BE2C (cell line): ENCODE results near the gene MESP1. TPM values are rescaled to one million over a fixed set of nuclear protein-coding genes. Genes with fewer than 3 reads are reported as not detected.

Source experiments
- DNase-seq: peaks from one replicate; pipeline ENCODE4 v3.0.0-alpha.2; 2020
- H3K27me3 ChIP-seq: fragments of 250-450 bp; sonication (Bioruptor Pico); 2 replicates; pipeline ENCODE4 v1.5.1; 2020; ENCODE audit warnings: mild to moderate bottlenecking
- H3K36me3 ChIP-seq: fragments of 250-450 bp; sonication (Bioruptor Pico); 2 replicates; pipeline ENCODE4 v1.5.1; 2020; ENCODE audit warnings: mild to moderate bottlenecking
- H3K4me1 ChIP-seq: fragments of 250-450 bp; sonication (Bioruptor Pico); 2 replicates; pipeline ENCODE4 v1.5.1; 2020
- H3K4me3 ChIP-seq: 2 replicates; pipeline ENCODE4 v1.5.1; 2011; ENCODE audit warnings: low read depth, low read length
- H3K9me3 ChIP-seq: fragments of 250-450 bp; sonication (Bioruptor Pico); 2 replicates; pipeline ENCODE4 v1.5.1; 2020
- polyA plus RNA-seq: library from polyadenylated mRNA; unstranded; fragments of >200 nt; gene quantifications from one replicate; pipeline ENCODE4 v1.2.1, GENCODE V29; 2012; ENCODE audit warnings: low read depth, missing spikeins; ENCODE audit not compliant: insufficient read length, insufficient read depth
- TF ChIP-seq, protein P1 (sequence below): IDR thresholded peaks from 2 replicates; pipeline ENCODE4 v1.5.1; 2012; ENCODE audit warnings: mild to moderate bottlenecking, low read depth, low read length

Gene MESP1, protein sequence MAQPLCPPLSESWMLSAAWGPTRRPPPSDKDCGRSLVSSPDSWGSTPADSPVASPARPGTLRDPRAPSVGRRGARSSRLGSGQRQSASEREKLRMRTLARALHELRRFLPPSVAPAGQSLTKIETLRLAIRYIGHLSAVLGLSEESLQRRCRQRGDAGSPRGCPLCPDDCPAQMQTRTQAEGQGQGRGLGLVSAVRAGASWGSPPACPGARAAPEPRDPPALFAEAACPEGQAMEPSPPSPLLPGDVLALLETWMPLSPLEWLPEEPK
- polyA plus RNA-seq: 8.4 TPM

GRCh38 chr15:89750560-89751542, at the start of gene MESP1:
MESP1 (minus strand) TSS chr15:89751249; CDS start chr15:89751231, 18 bp downstream.
- Histone ChIP-seq H3K27me3 (no peaks in the 10 kb centered on the region), H3K36me3 (no peaks in the 10 kb centered on the region), H3K9me3 (no peaks in the 10 kb centered on the region), H3K4me1 (no peaks in the 10 kb centered on the region), H3K4me3 (peak within 1 kb of the TSS; percentile 60)
- peak; percentile 97 for DNase-seq
- TF ChIP-seq, protein P1, sequence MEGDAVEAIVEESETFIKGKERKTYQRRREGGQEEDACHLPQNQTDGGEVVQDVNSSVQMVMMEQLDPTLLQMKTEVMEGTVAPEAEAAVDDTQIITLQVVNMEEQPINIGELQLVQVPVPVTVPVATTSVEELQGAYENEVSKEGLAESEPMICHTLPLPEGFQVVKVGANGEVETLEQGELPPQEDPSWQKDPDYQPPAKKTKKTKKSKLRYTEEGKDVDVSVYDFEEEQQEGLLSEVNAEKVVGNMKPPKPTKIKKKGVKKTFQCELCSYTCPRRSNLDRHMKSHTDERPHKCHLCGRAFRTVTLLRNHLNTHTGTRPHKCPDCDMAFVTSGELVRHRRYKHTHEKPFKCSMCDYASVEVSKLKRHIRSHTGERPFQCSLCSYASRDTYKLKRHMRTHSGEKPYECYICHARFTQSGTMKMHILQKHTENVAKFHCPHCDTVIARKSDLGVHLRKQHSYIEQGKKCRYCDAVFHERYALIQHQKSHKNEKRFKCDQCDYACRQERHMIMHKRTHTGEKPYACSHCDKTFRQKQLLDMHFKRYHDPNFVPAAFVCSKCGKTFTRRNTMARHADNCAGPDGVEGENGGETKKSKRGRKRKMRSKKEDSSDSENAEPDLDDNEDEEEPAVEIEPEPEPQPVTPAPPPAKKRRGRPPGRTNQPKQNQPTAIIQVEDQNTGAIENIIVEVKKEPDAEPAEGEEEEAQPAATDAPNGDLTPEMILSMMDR: peak; percentile 55

GRCh38 chr15:89799918-89800498, 49.0 kb upstream of the MESP1 start:
- no peaks in the 10 kb centered on the region for H3K9me3 ChIP-seq
- no peak overlapping the region for H3K4me3 ChIP-seq
- no peaks in the 10 kb centered on the region for H3K4me1 ChIP-seq
- no peaks in the 10 kb centered on the region for H3K27me3 ChIP-seq
- TF ChIP-seq, protein P1: no peak
- no peak for DNase-seq
- H3K36me3 ChIP-seq: no peaks in the 10 kb centered on the region

- no peaks in the 10 kb centered on the region for H3K36me3 ChIP-seq
- H3K9me3 ChIP-seq: no peaks in the 10 kb centered on the region
- no peak overlapping the region for H3K4me3 ChIP-seq
- no peaks in the 10 kb centered on the region for H3K27me3 ChIP-seq
- no peaks in the 10 kb centered on the region for H3K4me1 ChIP-seq
- TF ChIP-seq, protein P1: no peak
- no peak for DNase-seq
Measured at GRCh38 chr15:89799011-89799911, 48.2 kb upstream of the MESP1 start.

GRCh38 chr15:89797678-89798201, 46.7 kb upstream of the MESP1 start:
- Histone ChIP-seq H3K9me3 (no peaks in the 10 kb centered on the region), H3K4me3 (no peak overlapping the region), H3K27me3 (no peaks in the 10 kb centered on the region), H3K4me1 (no peaks in the 10 kb centered on the region), H3K36me3 (no peaks in the 10 kb centered on the region)
- TF ChIP-seq, protein P1: no peak
- DNase-seq: no peak

DNA sequence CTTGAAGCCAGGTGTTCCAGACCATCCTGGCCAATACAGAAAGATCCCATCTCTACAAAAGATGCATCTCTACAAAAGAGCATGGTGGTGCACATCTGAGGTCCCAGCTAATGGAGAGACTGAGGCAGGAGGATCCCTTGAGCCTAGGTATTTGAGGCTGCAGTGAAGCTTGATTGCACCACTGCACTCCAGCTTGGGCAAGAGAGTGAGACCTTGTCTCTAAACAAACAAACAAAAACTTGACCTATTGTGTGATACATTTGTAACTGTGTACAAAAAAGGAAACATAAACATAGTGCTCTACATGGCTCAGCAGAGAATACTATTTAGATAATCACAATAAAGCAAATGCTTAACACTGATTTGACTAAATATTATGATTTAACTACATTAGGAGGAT, 44.9 kb upstream of the MESP1 start:
- Histone ChIP-seq H3K36me3 (no peaks in the 10 kb centered on the region), H3K27me3 (no peaks in the 10 kb centered on the region), H3K9me3 (no peaks in the 10 kb centered on the region), H3K4me3 (no peak overlapping the region), H3K4me1 (no peaks in the 10 kb centered on the region)
- TF ChIP-seq, protein P1: no peak
- no peak for DNase-seq
